SU-DHL-6 (cell line): ENCODE data around the gene NFKBIL1.

Experiments used
- H2AFZ ChIP-seq: fragments of 200-600 bp; sonication (generic); 2 replicates; pipeline ENCODE4 v1.6.1; 2014; ENCODE audit warnings: low read depth, mild to moderate bottlenecking, moderate library complexity, mixed read lengths, antibody characterized with exemption, low read length; ENCODE audit not compliant: severe bottlenecking
- H3F3A ChIP-seq: fragments of 200-600 bp; shearing (Covaris generic); 2 replicates; pipeline ENCODE4 v1.6.0; 2016; ENCODE audit warnings: antibody characterized with exemption, mild to moderate bottlenecking; ENCODE audit not compliant: insufficient read depth
- H3K27ac ChIP-seq: fragments of 200-600 bp; sonication (generic); 2 replicates; pipeline ENCODE4 v1.5.1; 2016; ENCODE audit warnings: low read depth, mild to moderate bottlenecking, low read length, moderate library complexity, mixed read lengths
- H3K27me3 ChIP-seq: fragments of 200-600 bp; sonication (generic), shearing (Covaris generic); 2 replicates; pipeline ENCODE4 v1.6.0; 2014; ENCODE audit warnings: mild to moderate bottlenecking, low read length
- H3K36me3 ChIP-seq: fragments of 200-600 bp; sonication (generic); 2 replicates; pipeline ENCODE4 v1.6.1; 2014; ENCODE audit warnings: mild to moderate bottlenecking, low read length, mixed read lengths
- H3K4me2 ChIP-seq: fragments of 300-600, 200-600 bp; shearing (Covaris generic), sonication (generic); 2 replicates; pipeline ENCODE4 v1.6.0; 2014; ENCODE audit warnings: low read length, low read depth, mild to moderate bottlenecking; ENCODE audit not compliant: poor library complexity, severe bottlenecking
- H3K4me3 ChIP-seq: fragments of 200-600 bp; sonication (generic); 2 replicates; pipeline ENCODE4 v1.5.1; 2014; ENCODE audit warnings: antibody characterized with exemption, low read length, mild to moderate bottlenecking, mixed read lengths; ENCODE audit not compliant: insufficient read depth, poor library complexity, severe bottlenecking
- H3K79me2 ChIP-seq: fragments of 200-600 bp; sonication (generic); 2 replicates; pipeline ENCODE4 v1.6.1; 2014; ENCODE audit warnings: mild to moderate bottlenecking, low read length, moderate library complexity; ENCODE audit not compliant: insufficient read depth
- H3K9ac ChIP-seq: fragments of 200-600 bp; sonication (generic); 2 replicates; pipeline ENCODE4 v1.7.0; 2014; ENCODE audit warnings: mild to moderate bottlenecking, low read length
- H3K9me2 ChIP-seq: fragments of 200-600 bp; sonication (generic); replicated peaks from 2 replicates; pipeline ENCODE4 v1.6.1; 2014; ENCODE audit warnings: low read length; ENCODE audit not compliant: insufficient read depth
- H3K9me3 ChIP-seq: fragments of 200-600 bp; sonication (generic); 2 replicates; pipeline ENCODE4 v1.6.1; 2014; ENCODE audit warnings: low read length, mixed read lengths; ENCODE audit not compliant: insufficient read depth
- H4K20me1 ChIP-seq: fragments of 200-600 bp; sonication (generic); 2 replicates; pipeline ENCODE4 v1.6.1; 2014; ENCODE audit warnings: low read depth, mild to moderate bottlenecking, antibody characterized with exemption, low read length, moderate library complexity, mixed read lengths
- EZH2phosphoT487 ChIP-seq: fragments of 200-600 bp; sonication (generic), shearing (Covaris generic); conservative IDR thresholded peaks from 2 replicates; pipeline ENCODE4 v1.6.1; 2018; ENCODE audit warnings: mild to moderate bottlenecking, antibody characterized with exemption, low read length, moderate library complexity, mixed read lengths
- TF ChIP-seq, protein P1 (sequence below): fragments of 200-600 bp; sonication (generic); IDR thresholded peaks from one replicate; pipeline ENCODE4 v1.5.1; 2017; ENCODE audit warnings: antibody characterized with exemption, mild to moderate bottlenecking, low read length, moderate library complexity; ENCODE audit not compliant: insufficient read depth, poor library complexity, severe bottlenecking

Gene NFKBIL1

DNA sequence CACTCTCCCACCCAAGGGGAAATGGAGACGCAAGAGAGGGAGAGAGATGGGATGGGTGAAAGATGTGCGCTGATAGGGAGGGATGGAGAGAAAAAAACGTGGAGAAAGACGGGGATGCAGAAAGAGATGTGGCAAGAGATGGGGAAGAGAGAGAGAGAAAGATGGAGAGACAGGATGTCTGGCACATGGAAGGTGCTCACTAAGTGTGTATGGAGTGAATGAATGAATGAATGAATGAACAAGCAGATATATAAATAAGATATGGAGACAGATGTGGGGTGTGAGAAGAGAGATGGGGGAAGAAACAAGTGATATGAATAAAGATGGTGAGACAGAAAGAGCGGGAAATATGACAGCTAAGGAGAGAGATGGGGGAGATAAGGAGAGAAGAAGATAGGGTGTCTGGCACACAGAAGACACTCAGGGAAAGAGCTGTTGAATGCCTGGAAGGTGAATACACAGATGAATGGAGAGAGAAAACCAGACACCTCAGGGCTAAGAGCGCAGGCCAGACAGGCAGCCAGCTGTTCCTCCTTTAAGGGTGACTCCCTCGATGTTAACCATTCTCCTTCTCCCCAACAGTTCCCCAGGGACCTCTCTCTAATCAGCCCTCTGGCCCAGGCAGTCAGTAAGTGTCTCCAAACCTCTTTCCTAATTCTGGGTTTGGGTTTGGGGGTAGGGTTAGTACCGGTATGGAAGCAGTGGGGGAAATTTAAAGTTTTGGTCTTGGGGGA is 28.7 kb downstream of the NFKBIL1 start:
- H3K9me3 ChIP-seq, result no peaks in the 10 kb centered on the region
- no peaks in the 10 kb centered on the region for H3K9me2 ChIP-seq
- H3K4me3 ChIP-seq, result peak overlapping the region; percentile 71
- H3K9ac ChIP-seq, result peak overlapping the region; percentile 84
- H4K20me1 ChIP-seq, result no peaks in the 10 kb centered on the region
- H3F3A ChIP-seq, result peaks cover 86% of the 10 kb centered on the region
- H3K36me3 ChIP-seq, result peaks cover 3% of the 10 kb centered on the region; the same call in 1 of the 2 replicates
- peak overlapping the region; percentile 92 for H3K27ac ChIP-seq
- TF ChIP-seq, protein P1, sequence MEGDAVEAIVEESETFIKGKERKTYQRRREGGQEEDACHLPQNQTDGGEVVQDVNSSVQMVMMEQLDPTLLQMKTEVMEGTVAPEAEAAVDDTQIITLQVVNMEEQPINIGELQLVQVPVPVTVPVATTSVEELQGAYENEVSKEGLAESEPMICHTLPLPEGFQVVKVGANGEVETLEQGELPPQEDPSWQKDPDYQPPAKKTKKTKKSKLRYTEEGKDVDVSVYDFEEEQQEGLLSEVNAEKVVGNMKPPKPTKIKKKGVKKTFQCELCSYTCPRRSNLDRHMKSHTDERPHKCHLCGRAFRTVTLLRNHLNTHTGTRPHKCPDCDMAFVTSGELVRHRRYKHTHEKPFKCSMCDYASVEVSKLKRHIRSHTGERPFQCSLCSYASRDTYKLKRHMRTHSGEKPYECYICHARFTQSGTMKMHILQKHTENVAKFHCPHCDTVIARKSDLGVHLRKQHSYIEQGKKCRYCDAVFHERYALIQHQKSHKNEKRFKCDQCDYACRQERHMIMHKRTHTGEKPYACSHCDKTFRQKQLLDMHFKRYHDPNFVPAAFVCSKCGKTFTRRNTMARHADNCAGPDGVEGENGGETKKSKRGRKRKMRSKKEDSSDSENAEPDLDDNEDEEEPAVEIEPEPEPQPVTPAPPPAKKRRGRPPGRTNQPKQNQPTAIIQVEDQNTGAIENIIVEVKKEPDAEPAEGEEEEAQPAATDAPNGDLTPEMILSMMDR, result no peak
- no peak for TF ChIP-seq EZH2phosphoT487
- H3K79me2 ChIP-seq, result peaks cover 51% of the 10 kb centered on the region
- H3K27me3 ChIP-seq, result no peaks in the 10 kb centered on the region
- H3K4me2 ChIP-seq, result peak overlapping the region; percentile 86
- no peak overlapping the region for H2AFZ ChIP-seq

DNA sequence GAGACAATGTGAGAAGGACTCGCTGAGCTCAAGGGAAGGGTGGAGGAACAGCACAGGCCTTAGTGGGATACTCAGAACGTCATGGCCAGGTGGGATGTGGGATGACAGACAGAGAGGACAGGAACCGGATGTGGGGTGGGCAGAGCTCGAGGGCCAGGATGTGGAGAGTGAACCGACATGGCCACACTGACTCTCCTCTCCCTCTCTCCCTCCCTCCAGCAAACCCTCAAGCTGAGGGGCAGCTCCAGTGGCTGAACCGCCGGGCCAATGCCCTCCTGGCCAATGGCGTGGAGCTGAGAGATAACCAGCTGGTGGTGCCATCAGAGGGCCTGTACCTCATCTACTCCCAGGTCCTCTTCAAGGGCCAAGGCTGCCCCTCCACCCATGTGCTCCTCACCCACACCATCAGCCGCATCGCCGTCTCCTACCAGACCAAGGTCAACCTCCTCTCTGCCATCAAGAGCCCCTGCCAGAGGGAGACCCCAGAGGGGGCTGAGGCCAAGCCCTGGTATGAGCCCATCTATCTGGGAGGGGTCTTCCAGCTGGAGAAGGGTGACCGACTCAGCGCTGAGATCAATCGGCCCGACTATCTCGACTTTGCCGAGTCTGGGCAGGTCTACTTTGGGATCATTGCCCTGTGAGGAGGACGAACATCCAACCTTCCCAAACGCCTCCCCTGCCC is 29.6 kb downstream of the NFKBIL1 start:
- Histone ChIP-seq H3K9ac (peak overlapping the region; percentile 84), H3K9me3 (no peaks in the 10 kb centered on the region), H3F3A (peaks cover 86% of the 10 kb centered on the region), H3K4me2 (peak overlapping the region; percentile 86), H3K79me2 (peaks cover 51% of the 10 kb centered on the region), H3K36me3 (peaks cover 3% of the 10 kb centered on the region; the same call in 1 of the 2 replicates), H3K9me2 (no peaks in the 10 kb centered on the region), H3K27ac (peak overlapping the region; percentile 92), H2AFZ (no peak overlapping the region), H3K27me3 (no peaks in the 10 kb centered on the region), H4K20me1 (no peaks in the 10 kb centered on the region), H3K4me3 (peak overlapping the region; percentile 71)
- no peak for TF ChIP-seq EZH2phosphoT487
- TF ChIP-seq, protein P1, result no peak

DNA sequence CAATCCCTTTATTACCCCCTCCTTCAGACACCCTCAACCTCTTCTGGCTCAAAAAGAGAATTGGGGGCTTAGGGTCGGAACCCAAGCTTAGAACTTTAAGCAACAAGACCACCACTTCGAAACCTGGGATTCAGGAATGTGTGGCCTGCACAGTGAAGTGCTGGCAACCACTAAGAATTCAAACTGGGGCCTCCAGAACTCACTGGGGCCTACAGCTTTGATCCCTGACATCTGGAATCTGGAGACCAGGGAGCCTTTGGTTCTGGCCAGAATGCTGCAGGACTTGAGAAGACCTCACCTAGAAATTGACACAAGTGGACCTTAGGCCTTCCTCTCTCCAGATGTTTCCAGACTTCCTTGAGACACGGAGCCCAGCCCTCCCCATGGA is 30.2 kb downstream of the NFKBIL1 start:
- peaks cover 48% of the 10 kb centered on the region for H3K79me2 ChIP-seq
- peak overlapping the region; percentile 71 for H3K4me3 ChIP-seq
- peaks cover 86% of the 10 kb centered on the region for H3F3A ChIP-seq
- peak overlapping the region; percentile 86 for H3K4me2 ChIP-seq
- no peak for TF ChIP-seq EZH2phosphoT487
- TF ChIP-seq, protein P1, result no peak
- no peak overlapping the region for H2AFZ ChIP-seq
- H3K9ac ChIP-seq, result peak overlapping the region; percentile 84
- no peaks in the 10 kb centered on the region for H3K27me3 ChIP-seq
- H3K9me2 ChIP-seq, result no peaks in the 10 kb centered on the region
- H3K27ac ChIP-seq, result peak overlapping the region; percentile 92
- H4K20me1 ChIP-seq, result no peaks in the 10 kb centered on the region
- H3K9me3 ChIP-seq, result no peaks in the 10 kb centered on the region
- H3K36me3 ChIP-seq, result peaks cover 3% of the 10 kb centered on the region; the same call in 1 of the 2 replicates
